GM18508 (cell line): ENCODE measurements around the gene DNAJC15.
A peak's percentile ranks its signal among the peaks of the same experiment; 100 is the strongest.
"Not testable (repeated sequence)": the region's sequence is repeated elsewhere in the genome, so short reads cannot be mapped to it uniquely, and the experiment has no call there.

Experiments
- ATAC-seq: cut with Tn5 transposase; IDR thresholded peaks from one replicate; pipeline ENCODE4 v1.9.1; 2021; ENCODE audit warnings: moderate number of reproducible peaks; ENCODE audit not compliant: insufficient read depth, unreplicated experiment

DNAJC15 gene

GRCh38 chr13:43041369-43041921 lies 18.1 kb downstream of the DNAJC15 start:
- ATAC-seq, result peak; percentile 50

DNA sequence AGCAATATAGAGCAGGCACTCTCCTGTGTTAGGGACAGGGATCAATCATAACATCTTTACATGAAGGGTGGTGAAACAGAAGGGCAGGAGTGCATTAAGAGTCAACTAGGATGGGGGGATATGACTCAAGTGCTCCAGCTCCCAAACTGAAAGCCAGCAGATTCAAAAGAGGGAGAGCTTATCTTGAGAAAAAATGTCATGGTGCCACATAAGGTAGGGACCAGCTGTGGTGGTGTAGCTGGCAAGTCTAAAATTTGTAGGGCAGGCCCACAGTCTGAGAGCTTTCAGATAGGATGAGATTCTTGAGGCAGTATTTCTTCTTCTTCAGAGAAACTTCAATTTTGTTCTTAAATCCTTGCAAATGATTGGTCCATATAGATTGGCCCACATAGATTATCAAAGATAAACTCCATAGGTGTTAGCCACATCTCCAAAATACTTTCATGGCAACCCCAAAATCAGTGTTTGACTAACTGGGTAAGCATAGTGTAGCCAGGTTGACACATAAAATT lies 19.1 kb downstream of the DNAJC15 start:
- ATAC-seq, result no peak

DNA sequence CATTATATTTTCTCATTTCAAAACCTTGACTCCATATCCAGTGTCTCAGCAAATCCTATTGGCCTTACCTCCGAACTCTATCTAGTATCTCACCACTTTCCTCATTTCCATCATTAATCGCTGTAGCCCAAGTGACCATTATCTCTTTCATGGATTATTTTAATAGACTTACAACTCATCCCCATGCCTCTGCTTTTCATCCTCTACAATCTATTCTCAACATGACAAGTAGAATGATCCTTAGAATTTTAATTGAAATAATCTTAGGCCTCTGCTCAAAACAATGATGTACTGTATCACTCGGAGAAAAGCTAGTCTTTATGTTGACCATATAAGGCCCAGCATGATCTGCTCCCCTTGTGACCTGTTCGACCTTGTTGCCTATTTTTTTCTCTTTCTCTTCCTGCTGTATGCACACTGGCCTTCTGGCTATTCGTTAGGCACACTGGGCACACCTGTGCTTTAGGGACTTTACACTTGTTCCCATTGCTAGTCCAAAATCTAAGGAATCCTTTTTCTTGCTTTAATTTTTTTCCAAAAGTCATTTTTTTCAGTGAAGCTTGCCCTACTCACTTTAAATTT lies 21.4 kb downstream of the DNAJC15 start:
- no peak for ATAC-seq

- not testable (repeated sequence) for ATAC-seq
These were observed 22.0 kb downstream of the DNAJC15 start for GRCh38 chr13:43045302-43045773.

DNA sequence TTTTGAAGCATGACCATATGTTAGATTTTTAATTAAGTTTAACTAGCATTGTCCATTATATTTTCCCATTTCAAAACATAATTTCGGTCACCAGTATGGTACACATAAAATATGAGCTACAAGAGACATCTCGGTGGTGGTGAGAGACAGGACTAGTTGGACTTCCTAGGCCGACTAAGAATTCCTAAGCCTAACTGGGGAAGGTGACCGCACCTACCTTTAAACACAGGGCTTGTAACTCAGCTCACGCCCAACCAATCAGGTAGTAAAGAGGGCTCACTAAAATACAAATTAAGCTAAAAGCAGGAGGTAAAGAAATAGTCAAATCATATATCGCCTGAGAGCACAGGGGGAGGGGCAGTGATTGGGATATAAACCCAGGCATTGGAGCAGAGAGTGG lies 22.9 kb downstream of the DNAJC15 start:
- no peak for ATAC-seq

- ATAC-seq, result peak; percentile 53
These were observed 31.7 kb downstream of the DNAJC15 start for GRCh38 chr13:43054803-43055802.

- no peak for ATAC-seq
These were observed 34.4 kb downstream of the DNAJC15 start for GRCh38 chr13:43057653-43058317.

DNA sequence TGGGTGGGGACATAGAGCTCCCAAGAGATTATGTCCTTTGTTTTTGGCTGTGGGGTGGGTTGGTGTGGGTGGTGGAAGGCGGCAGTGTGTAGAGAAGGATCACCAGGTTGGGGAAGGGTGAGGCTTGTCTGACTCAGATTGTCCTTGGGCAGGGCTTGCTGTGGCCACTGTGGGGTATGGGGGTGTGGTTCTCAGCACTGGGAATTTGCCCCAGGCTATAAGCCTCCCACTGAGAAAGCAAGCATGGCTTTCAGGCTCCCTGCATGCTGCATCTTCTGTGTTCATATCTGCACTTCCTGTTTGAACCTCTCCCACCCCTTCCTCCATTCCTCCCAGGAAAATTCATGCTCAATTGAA lies 34.9 kb downstream of the DNAJC15 start:
- ATAC-seq, result no peak

DNA sequence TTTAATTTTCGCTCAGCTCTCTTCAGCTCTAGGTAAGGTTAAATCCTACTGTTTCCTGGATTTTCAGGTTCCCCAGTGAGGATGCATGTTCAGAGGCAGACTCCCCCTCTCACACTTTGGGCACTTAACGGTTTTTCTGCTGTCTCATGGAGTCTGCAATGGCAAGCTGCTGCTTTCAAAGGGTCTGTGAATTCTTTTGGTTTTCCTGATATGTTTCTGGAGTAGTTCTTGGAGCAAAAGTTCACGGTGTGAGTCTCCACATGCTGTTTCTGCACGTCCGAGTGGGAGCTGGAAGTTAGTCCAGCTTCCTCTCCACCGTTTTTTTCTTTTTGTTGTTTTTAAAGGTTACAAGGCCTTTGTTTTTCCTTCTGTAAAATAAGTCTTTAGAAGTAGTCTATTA lies 35.4 kb downstream of the DNAJC15 start:
- no peak for ATAC-seq

GRCh38 chr13:43059779-43060178 lies 36.4 kb downstream of the DNAJC15 start:
- ATAC-seq, result not testable (repeated sequence)

DNA sequence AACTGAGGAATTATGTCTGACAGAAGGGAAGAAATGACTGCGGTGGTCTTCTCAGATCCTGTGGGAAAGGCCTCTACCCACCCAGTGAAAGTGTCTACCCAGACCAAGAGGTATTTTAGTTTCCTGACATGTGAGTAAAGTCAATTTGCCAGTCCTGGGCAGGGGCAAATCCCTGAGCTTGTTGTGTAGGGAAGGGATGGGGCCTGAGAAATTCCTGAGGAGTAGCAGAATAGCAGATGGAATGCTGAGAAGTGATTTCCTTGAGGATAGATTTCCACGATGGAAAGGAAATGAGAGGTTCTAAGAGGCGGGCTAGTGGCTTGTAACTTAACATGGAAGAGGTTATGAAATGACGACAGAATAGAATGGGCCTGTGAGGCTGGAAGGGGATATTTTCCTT lies 37.4 kb downstream of the DNAJC15 start:
- not testable (repeated sequence) for ATAC-seq

- ATAC-seq, result no peak
These were observed 38.3 kb downstream of the DNAJC15 start for GRCh38 chr13:43061496-43062280.

DNA sequence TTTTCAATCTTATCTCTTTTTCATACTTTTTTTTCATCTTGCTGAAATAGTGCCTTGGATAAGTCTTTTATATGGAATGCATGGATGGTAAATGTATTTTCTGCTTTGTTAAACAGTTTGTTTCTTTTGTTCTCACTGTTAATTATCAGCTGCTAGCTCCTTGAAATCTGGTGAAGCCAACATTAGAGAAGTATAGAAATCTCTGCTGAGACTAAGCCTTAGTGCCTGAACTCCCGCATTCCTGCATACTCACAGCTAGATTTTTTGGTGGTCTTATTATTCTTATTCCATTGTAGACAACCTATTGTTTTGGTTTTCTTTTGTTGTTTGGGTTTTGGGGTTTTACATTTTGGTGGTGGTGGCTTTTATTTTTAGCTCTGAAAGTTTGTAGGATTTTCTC lies 48.4 kb downstream of the DNAJC15 start:
- no peak for ATAC-seq

- no peak for ATAC-seq
These were observed 49.0 kb downstream of the DNAJC15 start for GRCh38 chr13:43072394-43072793.

GRCh38 chr13:43074824-43075510 lies 51.6 kb downstream of the DNAJC15 start:
- ATAC-seq, result peak; percentile 57

GRCh38 chr13:43075511-43075902 lies 52.1 kb downstream of the DNAJC15 start:
- ATAC-seq, result peak; percentile 9

DNA sequence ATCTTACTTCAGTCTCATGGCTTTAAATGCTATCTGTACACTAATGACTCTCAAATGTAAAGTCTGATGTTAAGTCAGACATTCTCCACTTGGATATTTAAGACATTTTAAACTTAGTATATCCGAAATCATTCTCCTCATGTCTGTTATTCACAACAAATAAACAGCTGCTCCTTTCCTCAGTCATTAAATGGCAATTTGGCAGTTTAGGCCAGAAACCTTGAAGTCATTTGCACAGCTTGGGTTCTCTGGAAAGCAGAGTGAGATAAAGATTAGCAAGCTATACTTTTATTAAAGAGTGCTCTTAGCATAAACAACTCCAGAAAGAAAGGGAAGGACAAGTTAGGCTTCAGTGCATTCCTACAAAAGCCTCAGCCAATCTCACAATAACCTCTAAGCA lies 53.7 kb downstream of the DNAJC15 start:
- ATAC-seq, result no peak

DNA sequence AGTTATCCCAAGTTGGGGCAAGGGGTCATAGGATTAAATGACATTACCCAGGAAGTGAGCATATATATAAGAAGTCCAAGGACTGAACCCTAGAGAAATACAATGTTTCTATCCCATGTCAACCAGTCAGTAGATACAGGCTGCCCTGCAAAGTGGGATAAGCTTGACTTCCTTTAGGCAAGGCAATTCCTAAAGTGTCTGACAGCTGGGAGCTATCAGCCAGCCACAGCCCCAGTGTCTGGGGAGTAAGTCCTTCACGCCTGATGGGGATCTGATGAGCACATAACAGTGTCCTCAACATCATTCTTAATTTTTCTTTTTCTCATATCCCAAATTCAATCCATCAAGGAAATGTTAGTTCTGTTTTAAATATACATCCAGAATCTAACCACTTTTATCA lies 54.1 kb downstream of the DNAJC15 start:
- ATAC-seq, result no peak

- no peak for ATAC-seq
These were observed 54.5 kb downstream of the DNAJC15 start for GRCh38 chr13:43077906-43078305.
